GM19099 (cell line): Measurements from ENCODE around the gene TM9SF3.

Source experiments
- POLR2A ChIP-seq: IDR thresholded peaks from 3 replicates; pipeline ENCODE4 v1.6.1; 2011; ENCODE audit warnings: low read depth; ENCODE audit not compliant: insufficient read length; ENCODE audit errors: extremely low read depth

Gene TM9SF3

GRCh38 chr10:96512524-96513304 is 74.1 kb downstream of the TM9SF3 start:
- no peak for TF ChIP-seq POLR2A

GRCh38 chr10:96511044-96511945 is 75.5 kb downstream of the TM9SF3 start:
- no peak for TF ChIP-seq POLR2A

GRCh38 chr10:96509017-96509641 is 77.7 kb downstream of the TM9SF3 start:
- TF ChIP-seq POLR2A, result no peak

GRCh38 chr10:96507044-96507443 is 79.8 kb downstream of the TM9SF3 start:
- TF ChIP-seq POLR2A, result no peak

GRCh38 chr10:96505150-96506136 is 81.4 kb downstream of the TM9SF3 start:
- no peak for TF ChIP-seq POLR2A

GRCh38 chr10:96502561-96503282 is 84.1 kb downstream of the TM9SF3 start:
- TF ChIP-seq POLR2A, result no peak

GRCh38 chr10:96501985-96502384 is 84.8 kb downstream of the TM9SF3 start:
- TF ChIP-seq POLR2A, result no peak

- TF ChIP-seq POLR2A, result no peak
Measured at GRCh38 chr10:96500519-96500918, 86.3 kb downstream of the TM9SF3 start.

GRCh38 chr10:96500050-96500449 is 86.8 kb downstream of the TM9SF3 start:
- TF ChIP-seq POLR2A, result no peak

- no peak for TF ChIP-seq POLR2A
Measured at GRCh38 chr10:96497391-96497790, 89.4 kb downstream of the TM9SF3 start.

GRCh38 chr10:96496281-96496925 is 90.4 kb downstream of the TM9SF3 start:
- TF ChIP-seq POLR2A, result no peak

- TF ChIP-seq POLR2A, result no peak
Measured at GRCh38 chr10:96495544-96495943, 91.3 kb downstream of the TM9SF3 start.

- no peak for TF ChIP-seq POLR2A
Measured at GRCh38 chr10:96494694-96495093, 92.1 kb downstream of the TM9SF3 start.
